GM12878 (cell line): ENCODE results near the gene TERB1. TPM values are rescaled to one million over a fixed set of nuclear protein-coding genes. Genes with fewer than 3 reads are reported as not detected.

Source experiments
- HDAC6 ChIP-seq: fragments of 200-600 bp; sonication (generic); IDR thresholded peaks from one replicate; pipeline ENCODE4 v1.8.0; 2017; ENCODE audit warnings: antibody characterized with exemption; ENCODE audit not compliant: unreplicated experiment
- HDGF ChIP-seq: fragments of 450-650 bp; IDR thresholded peaks from 2 replicates; pipeline ENCODE4 v1.6.1; 2016; ENCODE audit warnings: antibody characterized with exemption
- NR2C2 ChIP-seq: IDR thresholded peaks from 2 replicates; pipeline ENCODE4 v1.6.1; 2011; ENCODE audit warnings: borderline replicate concordance, low read depth; ENCODE audit not compliant: control insufficient read depth, insufficient read length
- SIN3A ChIP-seq: IDR thresholded peaks from 2 replicates; pipeline ENCODE4 v1.6.1; 2012; ENCODE audit warnings: low read depth, low read length, improper control_type of control experiment
- SUPT20H ChIP-seq: IDR thresholded peaks from 2 replicates; pipeline ENCODE4 v1.6.1; 2011; ENCODE audit warnings: low read depth, mild to moderate bottlenecking, low read length, moderate library complexity, borderline replicate concordance; ENCODE audit not compliant: control insufficient read depth
- ZZZ3 ChIP-seq: IDR thresholded peaks from 2 replicates; pipeline ENCODE4 v1.6.1; 2011; ENCODE audit warnings: low read depth; ENCODE audit not compliant: control insufficient read depth, insufficient read length
- polyA plus RNA-seq, 11 experiments: library from polyadenylated mRNA; depleted of rRNA in 4 of 11; unstranded in 6 of 11; stranded (reverse) in 5 of 11; fragments of >200 nt; fragmentation: Nextera tagmentation in 4 of 11; fragmentation: Illumina TruSeq in 1 of 11; extraction: Ambion mirVana in 4 of 11; extraction: Trizol in 1 of 11; gene quantifications; 1 replicate in 1 of 11; 2 replicates in 10 of 11; pipeline versions ENCODE4 v1.2.1 to v1.2.3, GENCODE V29; 2011 to 2016; ENCODE audit warnings: inconsistent platforms in 2 of 11, missing spikeins in 2 of 11, low read depth in 1 of 11
- total RNA-seq, 4 experiments: library from RNA; depleted of rRNA in 3 of 4; stranded (reverse); fragments of >200 nt in 3 of 4; fragmentation: Illumina TruSeq in 1 of 4; extraction: Trizol in 1 of 4; gene quantifications; 2 replicates each; pipeline versions ENCODE4 v1.2.1 to v1.2.3, GENCODE V29; 2013 to 2021
- TF ChIP-seq, protein P1 (sequence below): fragments of 450-650 bp; IDR thresholded peaks from 2 replicates; pipeline ENCODE4 v1.6.1; 2017; ENCODE audit warnings: borderline replicate concordance
- TF ChIP-seq, protein P2 (sequence below): IDR thresholded peaks from 2 replicates; pipeline ENCODE4 v1.6.1; 2012; ENCODE audit warnings: low read depth, low read length, improper control_type of control experiment
- TF ChIP-seq, protein P3 (sequence below): IDR thresholded peaks from 2 replicates; pipeline ENCODE4 v1.6.1; 2011; ENCODE audit warnings: mild to moderate bottlenecking, low read depth, low read length, moderate library complexity; ENCODE audit not compliant: insufficient replicate concordance

TERB1 gene
- total and polyA plus RNA-seq, 10 of the 15 experiments (the other 5 are each of a cell fraction or from before 2014, with no cell fraction given), result 0.03 to 0.10 (median 0.06) TPM; not detected in 7

DNA sequence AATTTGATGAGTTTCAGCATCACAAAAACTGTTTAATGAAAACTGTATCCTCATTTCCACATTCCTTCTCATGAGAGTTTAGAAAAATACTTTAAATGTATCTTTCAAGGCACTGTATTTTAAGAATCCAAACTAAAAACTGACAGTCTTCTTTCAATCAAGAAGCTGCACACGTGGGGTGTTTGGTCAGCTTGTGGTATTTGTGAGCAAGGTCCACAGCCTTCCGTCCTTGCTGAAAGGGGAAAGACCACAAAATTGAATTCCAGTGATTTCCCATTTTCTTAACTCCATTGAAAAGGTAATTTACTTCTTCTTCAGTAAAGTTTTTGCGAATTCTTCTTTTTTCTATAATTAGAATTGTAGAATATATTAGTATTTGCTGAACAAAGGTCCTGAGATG is 46.6 kb downstream of the TERB1 start (continued):
- TF ChIP-seq, protein P1, sequence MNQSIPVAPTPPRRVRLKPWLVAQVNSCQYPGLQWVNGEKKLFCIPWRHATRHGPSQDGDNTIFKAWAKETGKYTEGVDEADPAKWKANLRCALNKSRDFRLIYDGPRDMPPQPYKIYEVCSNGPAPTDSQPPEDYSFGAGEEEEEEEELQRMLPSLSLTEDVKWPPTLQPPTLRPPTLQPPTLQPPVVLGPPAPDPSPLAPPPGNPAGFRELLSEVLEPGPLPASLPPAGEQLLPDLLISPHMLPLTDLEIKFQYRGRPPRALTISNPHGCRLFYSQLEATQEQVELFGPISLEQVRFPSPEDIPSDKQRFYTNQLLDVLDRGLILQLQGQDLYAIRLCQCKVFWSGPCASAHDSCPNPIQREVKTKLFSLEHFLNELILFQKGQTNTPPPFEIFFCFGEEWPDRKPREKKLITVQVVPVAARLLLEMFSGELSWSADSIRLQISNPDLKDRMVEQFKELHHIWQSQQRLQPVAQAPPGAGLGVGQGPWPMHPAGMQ, result no peak
- TF ChIP-seq SIN3A (no peak), ZZZ3 (no peak), HDGF (no peak), HDAC6 (no peak), SUPT20H (no peak), NR2C2 (no peak)
- TF ChIP-seq, protein P2, sequence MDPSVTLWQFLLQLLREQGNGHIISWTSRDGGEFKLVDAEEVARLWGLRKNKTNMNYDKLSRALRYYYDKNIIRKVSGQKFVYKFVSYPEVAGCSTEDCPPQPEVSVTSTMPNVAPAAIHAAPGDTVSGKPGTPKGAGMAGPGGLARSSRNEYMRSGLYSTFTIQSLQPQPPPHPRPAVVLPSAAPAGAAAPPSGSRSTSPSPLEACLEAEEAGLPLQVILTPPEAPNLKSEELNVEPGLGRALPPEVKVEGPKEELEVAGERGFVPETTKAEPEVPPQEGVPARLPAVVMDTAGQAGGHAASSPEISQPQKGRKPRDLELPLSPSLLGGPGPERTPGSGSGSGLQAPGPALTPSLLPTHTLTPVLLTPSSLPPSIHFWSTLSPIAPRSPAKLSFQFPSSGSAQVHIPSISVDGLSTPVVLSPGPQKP, result no peak
- TF ChIP-seq, protein P3, sequence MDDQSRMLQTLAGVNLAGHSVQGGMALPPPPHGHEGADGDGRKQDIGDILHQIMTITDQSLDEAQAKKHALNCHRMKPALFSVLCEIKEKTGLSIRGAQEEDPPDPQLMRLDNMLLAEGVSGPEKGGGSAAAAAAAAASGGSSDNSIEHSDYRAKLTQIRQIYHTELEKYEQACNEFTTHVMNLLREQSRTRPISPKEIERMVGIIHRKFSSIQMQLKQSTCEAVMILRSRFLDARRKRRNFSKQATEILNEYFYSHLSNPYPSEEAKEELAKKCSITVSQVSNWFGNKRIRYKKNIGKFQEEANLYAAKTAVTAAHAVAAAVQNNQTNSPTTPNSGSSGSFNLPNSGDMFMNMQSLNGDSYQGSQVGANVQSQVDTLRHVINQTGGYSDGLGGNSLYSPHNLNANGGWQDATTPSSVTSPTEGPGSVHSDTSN, result no peak
